Measurements from ENCODE around the gene BBS9.
"Not testable (repeated sequence)": the region's sequence is repeated elsewhere in the genome, so short reads cannot be mapped to it uniquely, and the experiment has no call there.

BBS9 gene

DNA sequence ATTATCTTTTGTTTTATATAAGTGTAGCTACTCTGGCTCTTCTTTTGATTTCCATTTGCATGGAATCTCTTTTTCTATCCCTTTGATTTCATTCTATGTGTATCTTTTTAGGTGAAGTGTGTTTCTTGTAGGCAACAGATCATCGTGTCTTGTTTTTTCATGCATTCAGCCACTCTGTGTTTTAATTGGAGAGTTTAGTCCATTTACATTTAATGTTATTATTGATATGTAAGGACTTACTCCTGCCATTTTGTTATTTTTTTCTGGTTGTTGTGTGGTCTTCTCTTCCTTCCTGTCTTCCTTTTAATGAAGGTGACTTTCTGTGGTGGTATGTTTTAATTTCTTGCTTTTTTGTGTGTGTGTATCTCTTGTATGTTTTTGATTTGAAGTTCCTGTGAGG, 81.6 kb downstream of the BBS9 start:
- Histone ChIP-seq H3K9me3 (ENCODE audit: control insufficient read depth, insufficient read depth, low read length) (no peaks in the 10 kb centered on the region), H3K4me3 (ENCODE audit: low read depth, low read length) (no peak overlapping the region), H3K27me3 (ENCODE audit: control insufficient read depth, insufficient read depth, low read length) (no peaks in the 10 kb centered on the region), H3K9ac (ENCODE audit: low read depth, low read length) (no peak overlapping the region), H3K36me3 (ENCODE audit: control insufficient read depth, insufficient read depth, low read length) (no peaks in the 10 kb centered on the region), H3K4me1 (ENCODE audit: control insufficient read depth, insufficient read depth, low read length) (peaks cover under 1% of the 10 kb centered on the region)

- H3K36me3 ChIP-seq (ENCODE audit: control insufficient read depth, insufficient read depth, low read length): no peaks in the 10 kb centered on the region
- no peaks in the 10 kb centered on the region for H3K27me3 ChIP-seq (ENCODE audit: control insufficient read depth, insufficient read depth, low read length)
- H3K9ac ChIP-seq (ENCODE audit: low read depth, low read length): no peak overlapping the region
- H3K9me3 ChIP-seq (ENCODE audit: control insufficient read depth, insufficient read depth, low read length): no peaks in the 10 kb centered on the region
- H3K4me3 ChIP-seq (ENCODE audit: low read depth, low read length): no peak overlapping the region
- peaks cover 3% of the 10 kb centered on the region for H3K4me1 ChIP-seq (ENCODE audit: control insufficient read depth, insufficient read depth, low read length)
These were observed 82.8 kb downstream of the BBS9 start for GRCh38 chr7:33212144-33212543.

- peaks cover 3% of the 10 kb centered on the region for H3K4me1 ChIP-seq (ENCODE audit: control insufficient read depth, insufficient read depth, low read length)
These were observed 86.6 kb downstream of the BBS9 start for GRCh38 chr7:33215992-33216391.

DNA sequence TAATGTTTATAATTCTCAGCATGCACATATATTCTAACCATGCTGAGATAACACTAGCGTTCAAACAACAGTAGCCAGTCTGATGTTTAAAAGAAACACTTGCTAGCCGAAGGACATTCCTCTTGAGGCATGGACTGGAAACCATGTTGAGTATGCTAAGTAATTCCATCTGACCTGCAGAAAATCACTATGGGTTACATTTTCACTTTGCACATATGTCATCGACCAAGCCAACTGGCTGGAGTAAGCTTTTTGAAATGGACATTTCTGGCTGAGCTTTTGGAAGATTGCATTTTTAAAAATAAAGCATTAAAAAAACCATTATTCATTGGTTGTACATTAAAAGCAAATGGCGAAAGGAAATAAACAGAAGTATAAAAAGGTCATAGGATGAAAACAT, 88.2 kb downstream of the BBS9 start:
- no peak overlapping the region for H3K9ac ChIP-seq (ENCODE audit: low read depth, low read length)
- H3K36me3 ChIP-seq (ENCODE audit: control insufficient read depth, insufficient read depth, low read length): no peaks in the 10 kb centered on the region
- no peaks in the 10 kb centered on the region for H3K27me3 ChIP-seq (ENCODE audit: control insufficient read depth, insufficient read depth, low read length)
- peaks cover 3% of the 10 kb centered on the region for H3K4me1 ChIP-seq (ENCODE audit: control insufficient read depth, insufficient read depth, low read length)
- no peak overlapping the region for H3K4me3 ChIP-seq (ENCODE audit: low read depth, low read length)
- no peaks in the 10 kb centered on the region for H3K9me3 ChIP-seq (ENCODE audit: control insufficient read depth, insufficient read depth, low read length)

More at GRCh38 chr7:33215992-33216391, 86.6 kb downstream of the BBS9 start:
- Histone ChIP-seq H3K9me3 (ENCODE audit: control insufficient read depth, insufficient read depth, low read length) (no peaks in the 10 kb centered on the region), H3K36me3 (ENCODE audit: control insufficient read depth, insufficient read depth, low read length) (no peaks in the 10 kb centered on the region), H3K4me3 (ENCODE audit: low read depth, low read length) (no peak overlapping the region), H3K9ac (ENCODE audit: low read depth, low read length) (no peak overlapping the region), H3K27me3 (ENCODE audit: control insufficient read depth, insufficient read depth, low read length) (no peaks in the 10 kb centered on the region)

DNA sequence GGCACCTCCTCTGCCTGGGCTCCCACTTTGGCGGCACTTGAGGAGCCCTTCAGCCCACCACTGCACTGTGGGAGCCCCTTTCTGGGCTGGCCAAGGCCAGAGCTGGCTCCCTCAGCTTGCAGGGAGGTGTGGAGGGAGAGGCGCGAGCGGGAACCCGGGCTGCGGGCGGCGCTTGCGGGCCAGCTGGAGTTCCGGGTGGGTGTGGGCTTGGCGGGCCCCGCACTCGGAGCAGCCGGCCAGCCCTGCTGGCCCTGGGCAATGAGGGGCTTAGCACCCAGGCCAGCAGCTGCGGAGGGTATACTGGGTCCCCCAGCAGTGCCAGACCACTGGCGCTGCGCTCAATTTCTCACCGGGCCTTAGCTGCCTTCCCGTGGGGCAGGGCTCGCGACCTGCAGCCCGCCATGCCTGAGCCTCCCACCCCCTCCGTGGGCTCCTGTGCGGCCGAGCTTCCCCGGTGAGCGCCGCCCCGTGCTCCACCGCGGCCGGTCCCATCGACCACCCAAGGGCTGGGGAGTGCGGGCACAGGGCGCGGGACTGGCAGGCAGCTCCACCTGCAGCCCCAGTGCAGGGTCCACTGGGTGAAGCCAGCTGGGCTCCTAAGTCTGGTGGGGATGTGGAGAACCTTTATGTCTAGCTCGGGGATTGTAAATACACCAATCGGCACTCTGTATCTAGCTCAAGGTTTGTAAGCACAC, 89.6 kb downstream of the BBS9 start:
- not testable (repeated sequence) for H3K36me3 ChIP-seq (ENCODE audit: control insufficient read depth, insufficient read depth, low read length); H3K9me3 ChIP-seq (ENCODE audit: control insufficient read depth, insufficient read depth, low read length); H3K4me1 ChIP-seq (ENCODE audit: control insufficient read depth, insufficient read depth, low read length); H3K27me3 ChIP-seq (ENCODE audit: control insufficient read depth, insufficient read depth, low read length); H3K9ac ChIP-seq (ENCODE audit: low read depth, low read length); H3K4me3 ChIP-seq (ENCODE audit: low read depth, low read length)

- H3K9me3 ChIP-seq (ENCODE audit: control insufficient read depth, insufficient read depth, low read length): no peaks in the 10 kb centered on the region
- H3K36me3 ChIP-seq (ENCODE audit: control insufficient read depth, insufficient read depth, low read length): no peaks in the 10 kb centered on the region
- no peaks in the 10 kb centered on the region for H3K27me3 ChIP-seq (ENCODE audit: control insufficient read depth, insufficient read depth, low read length)
- H3K4me3 ChIP-seq (ENCODE audit: low read depth, low read length): no peak overlapping the region
- H3K9ac ChIP-seq (ENCODE audit: low read depth, low read length): no peak overlapping the region
- peaks cover 3% of the 10 kb centered on the region for H3K4me1 ChIP-seq (ENCODE audit: control insufficient read depth, insufficient read depth, low read length)
These were observed 90.9 kb downstream of the BBS9 start for GRCh38 chr7:33220231-33220630.

DNA sequence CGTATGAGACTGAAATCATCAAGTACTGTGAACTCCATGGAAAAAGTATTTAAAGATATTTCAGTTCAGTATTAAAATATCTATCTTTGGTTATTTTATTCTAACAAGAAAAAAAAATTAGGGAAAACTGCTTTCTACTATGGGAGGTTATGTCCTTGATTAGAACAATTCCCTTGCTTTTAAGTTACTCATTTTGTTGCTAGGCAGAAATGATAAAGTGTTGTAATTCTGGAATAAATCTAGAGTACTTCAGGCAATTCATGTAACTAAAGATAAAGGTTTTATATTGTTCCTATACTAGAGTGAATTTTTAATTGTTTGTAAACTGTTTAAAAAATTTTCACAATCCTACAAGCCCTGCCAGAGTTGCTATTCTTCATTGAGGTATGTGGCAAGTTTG, 92.0 kb downstream of the BBS9 start:
- H3K4me1 ChIP-seq (ENCODE audit: control insufficient read depth, insufficient read depth, low read length): no peaks in the 10 kb centered on the region
- H3K4me3 ChIP-seq (ENCODE audit: low read depth, low read length): no peak overlapping the region
- no peaks in the 10 kb centered on the region for H3K9me3 ChIP-seq (ENCODE audit: control insufficient read depth, insufficient read depth, low read length)
- no peak overlapping the region for H3K9ac ChIP-seq (ENCODE audit: low read depth, low read length)
- H3K36me3 ChIP-seq (ENCODE audit: control insufficient read depth, insufficient read depth, low read length): no peaks in the 10 kb centered on the region
- H3K27me3 ChIP-seq (ENCODE audit: control insufficient read depth, insufficient read depth, low read length): no peaks in the 10 kb centered on the region

DNA sequence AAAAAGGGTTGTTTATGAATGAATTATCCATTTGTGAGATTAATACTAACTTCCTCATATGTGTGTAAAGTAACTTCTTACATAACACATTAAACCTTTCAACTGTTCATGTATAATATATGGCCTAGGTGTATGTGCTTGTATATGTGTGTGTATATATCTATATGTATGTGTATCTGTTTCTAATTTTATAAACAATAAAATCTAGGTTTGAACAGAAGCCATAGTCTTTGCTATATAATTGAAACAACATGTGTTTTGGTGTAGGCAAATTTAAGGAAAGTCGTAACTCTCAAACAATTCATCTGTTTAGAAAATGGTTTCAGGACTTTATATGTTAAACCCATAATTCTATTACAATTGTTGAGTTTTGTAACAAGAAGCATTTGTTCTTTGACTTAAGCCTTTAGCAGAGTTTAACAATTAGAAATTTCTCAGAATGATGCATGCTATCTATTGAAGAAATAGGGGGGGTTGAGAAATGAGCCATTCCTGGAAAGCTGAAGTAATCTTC, 103.3 kb downstream of the BBS9 start:
- no peaks in the 10 kb centered on the region for H3K36me3 ChIP-seq (ENCODE audit: control insufficient read depth, insufficient read depth, low read length)
- H3K9me3 ChIP-seq (ENCODE audit: control insufficient read depth, insufficient read depth, low read length): no peaks in the 10 kb centered on the region
- no peaks in the 10 kb centered on the region for H3K27me3 ChIP-seq (ENCODE audit: control insufficient read depth, insufficient read depth, low read length)
- H3K9ac ChIP-seq (ENCODE audit: low read depth, low read length): no peak overlapping the region
- H3K4me1 ChIP-seq (ENCODE audit: control insufficient read depth, insufficient read depth, low read length): no peaks in the 10 kb centered on the region
- no peak overlapping the region for H3K4me3 ChIP-seq (ENCODE audit: low read depth, low read length)

DNA sequence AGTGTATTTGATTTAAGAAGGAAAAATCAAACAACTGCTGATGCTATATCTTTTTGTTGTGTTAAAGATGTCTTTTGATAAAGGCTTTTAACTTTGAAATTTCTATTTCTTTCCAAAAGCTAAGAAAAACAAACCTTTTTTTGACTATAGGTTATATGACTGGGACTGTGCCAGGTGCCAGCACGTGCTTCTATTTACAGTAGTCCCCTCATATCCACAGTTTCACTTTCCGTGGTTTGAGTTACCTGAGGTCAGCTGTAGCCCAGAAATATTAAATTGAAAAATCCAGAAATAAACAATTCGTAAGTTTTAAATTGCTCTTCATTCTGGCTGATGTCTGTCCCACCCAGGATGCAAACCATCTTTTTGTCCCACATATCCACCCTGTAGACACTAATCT, 104.3 kb downstream of the BBS9 start:
- Histone ChIP-seq H3K36me3 (ENCODE audit: control insufficient read depth, insufficient read depth, low read length) (no peaks in the 10 kb centered on the region), H3K9ac (ENCODE audit: low read depth, low read length) (no peak overlapping the region), H3K9me3 (ENCODE audit: control insufficient read depth, insufficient read depth, low read length) (no peaks in the 10 kb centered on the region), H3K27me3 (ENCODE audit: control insufficient read depth, insufficient read depth, low read length) (no peaks in the 10 kb centered on the region), H3K4me1 (ENCODE audit: control insufficient read depth, insufficient read depth, low read length) (no peaks in the 10 kb centered on the region), H3K4me3 (ENCODE audit: low read depth, low read length) (no peak overlapping the region)

DNA sequence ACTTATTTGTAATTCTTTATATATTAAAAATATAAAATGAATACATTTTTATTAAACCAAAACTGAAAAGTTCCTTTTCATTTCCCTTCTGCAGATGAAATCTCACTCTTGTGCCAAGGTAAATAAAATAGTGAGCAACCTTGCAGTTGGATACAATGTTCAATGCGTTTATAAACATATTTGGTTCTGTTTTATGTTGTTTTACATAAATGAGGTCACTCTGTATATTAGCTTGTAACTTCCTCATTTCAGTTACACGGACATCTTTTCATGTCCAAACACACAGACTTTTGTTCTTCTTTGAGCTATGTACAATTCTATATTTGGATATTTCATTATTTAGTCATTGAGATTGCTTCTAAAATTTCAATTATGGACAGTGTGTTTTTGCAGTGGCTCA, 107.7 kb downstream of the BBS9 start:
- H3K9me3 ChIP-seq (ENCODE audit: control insufficient read depth, insufficient read depth, low read length): no peaks in the 10 kb centered on the region

GRCh38 chr7:33243319-33243881, 114.0 kb downstream of the BBS9 start:
- Histone ChIP-seq H3K27me3 (ENCODE audit: control insufficient read depth, insufficient read depth, low read length) (no peaks in the 10 kb centered on the region), H3K9ac (ENCODE audit: low read depth, low read length) (no peak overlapping the region), H3K4me1 (ENCODE audit: control insufficient read depth, insufficient read depth, low read length) (no peaks in the 10 kb centered on the region), H3K4me3 (ENCODE audit: low read depth, low read length) (no peak overlapping the region), H3K36me3 (ENCODE audit: control insufficient read depth, insufficient read depth, low read length) (no peaks in the 10 kb centered on the region), H3K9me3 (ENCODE audit: control insufficient read depth, insufficient read depth, low read length) (no peaks in the 10 kb centered on the region)

More for the DNA sequence above, 107.7 kb downstream of the BBS9 start:
- Histone ChIP-seq H3K4me1 (ENCODE audit: control insufficient read depth, insufficient read depth, low read length) (no peaks in the 10 kb centered on the region), H3K4me3 (ENCODE audit: low read depth, low read length) (no peak overlapping the region), H3K36me3 (ENCODE audit: control insufficient read depth, insufficient read depth, low read length) (no peaks in the 10 kb centered on the region), H3K27me3 (ENCODE audit: control insufficient read depth, insufficient read depth, low read length) (no peaks in the 10 kb centered on the region), H3K9ac (ENCODE audit: low read depth, low read length) (no peak overlapping the region)

GRCh38 chr7:33248671-33249070, 119.3 kb downstream of the BBS9 start:
- no peaks in the 10 kb centered on the region for H3K9me3 ChIP-seq (ENCODE audit: control insufficient read depth, insufficient read depth, low read length)
- H3K4me1 ChIP-seq (ENCODE audit: control insufficient read depth, insufficient read depth, low read length): no peaks in the 10 kb centered on the region
- H3K27me3 ChIP-seq (ENCODE audit: control insufficient read depth, insufficient read depth, low read length): no peaks in the 10 kb centered on the region
- no peaks in the 10 kb centered on the region for H3K36me3 ChIP-seq (ENCODE audit: control insufficient read depth, insufficient read depth, low read length)
- H3K9ac ChIP-seq (ENCODE audit: low read depth, low read length): no peak overlapping the region
- no peak overlapping the region for H3K4me3 ChIP-seq (ENCODE audit: low read depth, low read length)

All from iPS-15b (cell line).